T-helper 1 cell treated with Interleukin-12 subunit alpha and Interleukin-12 subunit beta and Interleukin-4 antibody, amounts not matched to agents 30 ng/mL and 1 ng/mL, for 36 hours (primary cell): ENCODE data around the gene NPLOC4. TPM values are rescaled to one million over a fixed set of nuclear protein-coding genes. Genes with fewer than 3 reads are reported as not detected.

ENCODE experiments used
- intact Hi-C: fragments of 100-400 bp; cut with micrococcal nuclease; formaldehyde crosslinking; loops from one replicate; pipeline ENCODE4 v1.15.1; 2024
- total RNA-seq: library from RNA; stranded (reverse); gene quantifications from 2 replicates; pipeline ENCODE4 v1.2.3, GENCODE V29; 2022

Gene NPLOC4
- total RNA-seq, 1 donor from 2014 or later: 140 TPM

- intact Hi-C loops: no loop called here
Observed at GRCh38 chr17:81570964-81571363, 65.9 kb downstream of the NPLOC4 start.

GRCh38 chr17:81569986-81570514 is 66.9 kb downstream of the NPLOC4 start:
- intact Hi-C loops: no loop called here

GRCh38 chr17:81568416-81568815 is 68.5 kb downstream of the NPLOC4 start:
- intact Hi-C loops: no loop called here

- intact Hi-C loops: no loop called here
Observed at GRCh38 chr17:81567191-81567590, 69.7 kb downstream of the NPLOC4 start.

- intact Hi-C loops: no loop called here
Observed at GRCh38 chr17:81566461-81567126, 70.3 kb downstream of the NPLOC4 start.

- intact Hi-C loops: no loop called here
Observed at GRCh38 chr17:81565231-81565630, 71.7 kb downstream of the NPLOC4 start.

GRCh38 chr17:81564778-81565177 is 72.1 kb downstream of the NPLOC4 start:
- intact Hi-C loops: no loop called here

- intact Hi-C loops: no loop called here
Observed at GRCh38 chr17:81563861-81564586, 72.9 kb downstream of the NPLOC4 start.

- intact Hi-C loops: no loop called here
Observed at GRCh38 chr17:81561494-81561885, 75.4 kb downstream of the NPLOC4 start.

- intact Hi-C loops: loop anchor here (10.0 kb wide), 1 partner anchor 306 kb away; the partner anchor contains the start of gene P4HB
Observed at GRCh38 chr17:81558941-81559806, 77.7 kb downstream of the NPLOC4 start.

GRCh38 chr17:81558115-81558468 is 78.8 kb downstream of the NPLOC4 start:
- intact Hi-C loops: loop anchor here (10.0 kb wide), 1 partner anchor 307 kb away; the partner anchor contains the start of gene P4HB

- intact Hi-C loops: loop anchor here (10.0 kb wide), 1 partner anchor 307 kb away; the partner anchor contains the start of gene P4HB
Observed at GRCh38 chr17:81557276-81558114, 79.4 kb downstream of the NPLOC4 start.

GRCh38 chr17:81556863-81557262 is 80.0 kb downstream of the NPLOC4 start:
- intact Hi-C loops: loop anchor here (10.0 kb wide), 1 partner anchor 308 kb away; the partner anchor contains the start of gene P4HB

- intact Hi-C loops: loop anchor here (10.0 kb wide), 1 partner anchor 309 kb away; the partner anchor contains the start of gene P4HB
Observed at GRCh38 chr17:81556175-81556691, 80.7 kb downstream of the NPLOC4 start.

- intact Hi-C loops: loop anchor here (1.0 to 10.0 kb wide), 6 partner anchors 34 to 311 kb away; partner anchors contain the start of genes ARL16, HGS and P4HB
Observed at GRCh38 chr17:81553616-81554181, 83.2 kb downstream of the NPLOC4 start.

- intact Hi-C loops: loop anchor here (1.0 to 10.0 kb wide), 6 partner anchors 34 to 312 kb away; partner anchors contain the start of genes ARL16, HGS and P4HB
Observed at GRCh38 chr17:81553018-81553615, 83.8 kb downstream of the NPLOC4 start.

- intact Hi-C loops: loop anchor here (1.0 to 10.0 kb wide), 6 partner anchors 33 to 312 kb away; partner anchors contain the start of genes ARL16, HGS and P4HB
Observed at GRCh38 chr17:81552244-81553017, 84.5 kb downstream of the NPLOC4 start, which contains the start of gene FAAP100. Gene FAAP100 (minus strand): TSS chr17:81552353. CDS start chr17:81552330, 23 bp downstream.
